K562 (cell line): ENCODE results near the gene CDRT15.
A peak's percentile ranks its signal among the peaks of the same experiment; 100 is the strongest.

ENCODE experiments used
- CHD7 ChIP-seq: fragments of 200-600 bp; sonication (generic); IDR thresholded peaks from one replicate; pipeline ENCODE4 v1.6.1; 2012; ENCODE audit warnings: mild to moderate bottlenecking, low read depth, low read length, inconsistent platforms
- CTCF ChIP-seq, 3 experiments: IDR thresholded peaks in 2 of 3; conservative IDR thresholded peaks in 1 of 3; 2 replicates each; pipeline ENCODE4 v1.5.1; 2011 to 2012; ENCODE audit warnings: low read length in 3 of 3, mild to moderate bottlenecking in 3 of 3, control low read depth in 2 of 3, improper control_type of control experiment in 1 of 3, inconsistent platforms in 1 of 3, low read depth in 1 of 3, mixed read lengths in 1 of 3, moderate library complexity in 1 of 3; ENCODE audit not compliant: insufficient read depth in 2 of 3
- DPF2 ChIP-seq: fragments of 450-650 bp; IDR thresholded peaks from 2 replicates; pipeline ENCODE4 v1.6.1; 2016
- FOXA1 ChIP-seq: fragments of 450-650 bp; IDR thresholded peaks from 2 replicates; pipeline ENCODE4 v1.6.1; 2016; ENCODE audit warnings: mild to moderate bottlenecking, borderline replicate concordance
- HDGF ChIP-seq: fragments of 450-650 bp; IDR thresholded peaks from 2 replicates; pipeline ENCODE4 v1.6.1; 2016
- HMG20B ChIP-seq: fragments of 250-450 bp; sonication (Bioruptor Pico); IDR thresholded peaks from 2 replicates; pipeline ENCODE4 v1.5.0; 2021; ENCODE audit warnings: mild to moderate bottlenecking
- KDM1A ChIP-seq, 2 experiments: fragments of 450-650 bp; IDR thresholded peaks; 2 replicates each; pipeline ENCODE4 v1.6.1; 2016; ENCODE audit warnings: mild to moderate bottlenecking in 2 of 2
- THAP12 ChIP-seq: fragments of 250-450 bp; sonication (Bioruptor Pico); IDR thresholded peaks from 2 replicates; pipeline ENCODE4 v1.9.0; 2021; ENCODE audit warnings: mild to moderate bottlenecking, inconsistent platforms
- THRA ChIP-seq: fragments of 450-650 bp; IDR thresholded peaks from 2 replicates; pipeline ENCODE4 v1.6.1; 2017; ENCODE audit warnings: mild to moderate bottlenecking, moderate library complexity
- ZNF77 ChIP-seq: fragments of 250-450 bp; sonication (Bioruptor Pico); IDR thresholded peaks from 2 replicates; pipeline ENCODE4 v1.5.0; 2020
- TF ChIP-seq, protein P1 (sequence below): fragments of 450-650 bp; IDR thresholded peaks from 2 replicates; pipeline ENCODE4 v1.7.1; 2018; ENCODE audit warnings: mild to moderate bottlenecking, low read depth; ENCODE audit not compliant: partially characterized antibody

DNA sequence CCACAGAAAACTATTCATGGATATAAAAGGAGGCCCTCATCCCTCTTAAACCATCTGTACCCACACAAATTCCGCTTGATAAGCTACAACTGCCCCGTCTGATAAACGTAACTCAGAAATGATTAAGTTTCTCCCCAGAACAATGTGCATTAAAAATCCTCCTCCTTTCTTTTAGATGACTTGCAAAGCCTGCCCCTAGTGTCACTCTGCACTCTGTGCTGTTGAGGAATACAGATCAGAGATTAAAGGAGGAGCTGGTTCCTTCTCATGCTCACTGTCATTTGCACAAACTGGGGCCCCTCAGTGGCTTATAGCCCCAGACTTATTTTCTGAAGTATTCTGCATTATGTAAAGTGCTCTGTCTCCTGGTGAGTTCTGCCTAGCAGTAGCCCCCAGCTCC, 33.3 kb downstream of the CDRT15 start:
- TF ChIP-seq HMG20B (CRISPR knock-in tag) = no peak
- no peak for TF ChIP-seq HDGF
- no peak for TF ChIP-seq THRA
- TF ChIP-seq CTCF (IDR thresholded peaks at IDR 0.05 in 2 of 3, conservative IDR thresholded peaks at IDR 0.05 in 1 of 3; ENCODE audit: insufficient read depth in 2 of 3, low read depth in 1 of 3, low read length in 3 of 3) = peak in 2 of 3 experiments; percentile 50 to 57; a peak in 4 of 6 replicates
- no peak for TF ChIP-seq CHD7
- no peak for TF ChIP-seq KDM1A (IDR thresholded peaks at IDR 0.05)
- no peak for TF ChIP-seq THAP12
- no peak for TF ChIP-seq ZNF77 (CRISPR knock-in tag)
- TF ChIP-seq FOXA1 = no peak
- no peak for TF ChIP-seq DPF2
- TF ChIP-seq, protein P1, sequence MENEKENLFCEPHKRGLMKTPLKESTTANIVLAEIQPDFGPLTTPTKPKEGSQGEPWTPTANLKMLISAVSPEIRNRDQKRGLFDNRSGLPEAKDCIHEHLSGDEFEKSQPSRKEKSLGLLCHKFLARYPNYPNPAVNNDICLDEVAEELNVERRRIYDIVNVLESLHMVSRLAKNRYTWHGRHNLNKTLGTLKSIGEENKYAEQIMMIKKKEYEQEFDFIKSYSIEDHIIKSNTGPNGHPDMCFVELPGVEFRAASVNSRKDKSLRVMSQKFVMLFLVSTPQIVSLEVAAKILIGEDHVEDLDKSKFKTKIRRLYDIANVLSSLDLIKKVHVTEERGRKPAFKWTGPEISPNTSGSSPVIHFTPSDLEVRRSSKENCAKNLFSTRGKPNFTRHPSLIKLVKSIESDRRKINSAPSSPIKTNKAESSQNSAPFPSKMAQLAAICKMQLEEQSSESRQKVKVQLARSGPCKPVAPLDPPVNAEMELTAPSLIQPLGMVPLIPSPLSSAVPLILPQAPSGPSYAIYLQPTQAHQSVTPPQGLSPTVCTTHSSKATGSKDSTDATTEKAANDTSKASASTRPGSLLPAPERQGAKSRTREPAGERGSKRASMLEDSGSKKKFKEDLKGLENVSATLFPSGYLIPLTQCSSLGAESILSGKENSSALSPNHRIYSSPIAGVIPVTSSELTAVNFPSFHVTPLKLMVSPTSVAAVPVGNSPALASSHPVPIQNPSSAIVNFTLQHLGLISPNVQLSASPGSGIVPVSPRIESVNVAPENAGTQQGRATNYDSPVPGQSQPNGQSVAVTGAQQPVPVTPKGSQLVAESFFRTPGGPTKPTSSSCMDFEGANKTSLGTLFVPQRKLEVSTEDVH = no peak
